ENCODE data around the gene OPCML.

OPCML gene

DNA sequence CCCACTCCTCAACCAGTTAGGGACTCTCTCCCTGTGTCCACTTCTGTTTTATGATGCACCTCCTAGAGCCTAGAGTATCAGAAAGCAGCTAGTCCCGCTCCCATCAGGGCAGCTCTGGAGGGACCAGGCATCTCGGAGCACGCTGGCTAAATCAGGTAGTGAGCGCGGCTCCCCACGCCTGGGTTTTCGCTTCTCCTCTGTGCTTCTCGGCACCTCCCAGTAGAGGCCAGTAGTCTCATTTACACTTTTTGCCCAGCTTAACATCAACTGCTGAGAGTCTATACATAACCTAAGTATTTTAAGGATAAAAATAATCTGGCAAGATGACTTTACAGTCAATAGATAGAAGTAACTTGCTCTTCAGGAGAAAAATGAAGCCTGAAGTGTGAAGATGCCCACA lies 473.8 kb downstream of the OPCML start:
- DNase-seq: no peak

DNA sequence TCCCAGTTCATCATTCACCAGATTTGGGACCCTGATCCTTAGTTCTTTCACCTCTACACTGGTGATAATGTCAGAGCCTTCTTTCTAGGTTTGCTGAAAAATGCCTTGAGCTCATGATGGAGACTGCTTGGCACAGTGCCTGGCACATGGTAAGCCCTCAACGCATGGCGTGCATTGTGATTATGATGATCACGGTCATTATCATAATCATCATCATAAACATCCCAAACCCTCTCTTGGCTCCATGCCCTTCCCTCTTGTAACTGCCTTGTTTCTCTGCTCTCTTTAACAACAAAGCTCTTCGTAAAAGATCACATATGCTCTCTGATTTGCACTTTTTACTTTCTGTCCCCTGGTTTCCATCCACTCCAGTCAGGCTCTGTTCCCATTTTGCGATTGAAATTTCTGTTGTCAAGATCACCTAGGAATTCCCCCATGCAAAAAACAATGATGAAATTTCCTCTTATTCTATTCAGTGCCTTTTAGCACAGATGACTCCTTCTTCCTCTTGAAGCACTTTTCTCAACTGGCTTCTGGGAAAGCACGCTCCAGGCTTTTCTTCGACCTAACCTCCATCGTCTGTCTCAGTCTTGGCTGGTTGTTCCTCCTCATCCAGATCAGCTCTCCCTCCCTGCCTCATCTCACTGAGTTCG lies 479.1 kb downstream of the OPCML start:
- DNase-seq: no peak

GRCh38 chr11:133052537-133052936 lies 479.8 kb downstream of the OPCML start:
- no peak for DNase-seq

GRCh38 chr11:133049244-133050019 lies 482.9 kb downstream of the OPCML start:
- no peak for DNase-seq

DNA sequence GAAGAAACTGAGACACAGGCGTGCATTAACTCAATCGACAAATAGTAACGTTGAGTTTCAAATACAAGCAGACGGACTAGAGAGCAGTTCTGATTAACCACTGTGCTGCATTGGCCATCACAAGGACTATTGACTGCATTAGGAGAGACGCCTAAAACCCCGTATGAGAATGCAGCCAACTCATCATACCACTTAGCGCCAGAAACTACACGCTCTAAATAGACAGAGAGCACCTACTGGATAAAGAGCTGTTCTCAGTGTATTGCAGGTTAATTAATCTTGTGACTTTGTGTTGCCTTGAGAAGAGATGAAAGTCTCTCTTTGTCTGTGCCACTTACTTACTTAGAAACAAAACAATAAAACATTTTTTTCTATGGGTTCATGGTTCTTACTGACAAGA lies 484.0 kb downstream of the OPCML start:
- no peak for DNase-seq

DNA sequence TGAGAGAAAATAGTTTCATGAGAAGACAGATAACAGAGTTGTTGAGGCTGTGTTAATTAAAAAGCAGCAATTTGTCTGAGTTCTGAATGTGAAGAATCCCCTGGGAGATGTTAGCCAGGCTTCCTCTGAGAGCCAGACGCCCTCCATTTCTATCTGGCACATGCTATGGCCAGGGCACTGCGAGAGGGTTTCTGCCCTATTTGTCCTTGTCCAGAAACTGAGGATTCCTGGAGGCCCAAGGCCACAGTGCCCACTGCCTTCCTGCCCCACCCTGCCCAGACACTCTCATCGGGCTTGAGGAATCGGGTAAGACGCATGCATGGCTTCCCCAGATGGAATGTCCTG lies 484.6 kb downstream of the OPCML start:
- DNase-seq: no peak

- DNase-seq: no peak
Measured at GRCh38 chr11:133047036-133047770, 485.1 kb downstream of the OPCML start.

GRCh38 chr11:133046252-133046651 lies 486.0 kb downstream of the OPCML start:
- DNase-seq: no peak

DNA sequence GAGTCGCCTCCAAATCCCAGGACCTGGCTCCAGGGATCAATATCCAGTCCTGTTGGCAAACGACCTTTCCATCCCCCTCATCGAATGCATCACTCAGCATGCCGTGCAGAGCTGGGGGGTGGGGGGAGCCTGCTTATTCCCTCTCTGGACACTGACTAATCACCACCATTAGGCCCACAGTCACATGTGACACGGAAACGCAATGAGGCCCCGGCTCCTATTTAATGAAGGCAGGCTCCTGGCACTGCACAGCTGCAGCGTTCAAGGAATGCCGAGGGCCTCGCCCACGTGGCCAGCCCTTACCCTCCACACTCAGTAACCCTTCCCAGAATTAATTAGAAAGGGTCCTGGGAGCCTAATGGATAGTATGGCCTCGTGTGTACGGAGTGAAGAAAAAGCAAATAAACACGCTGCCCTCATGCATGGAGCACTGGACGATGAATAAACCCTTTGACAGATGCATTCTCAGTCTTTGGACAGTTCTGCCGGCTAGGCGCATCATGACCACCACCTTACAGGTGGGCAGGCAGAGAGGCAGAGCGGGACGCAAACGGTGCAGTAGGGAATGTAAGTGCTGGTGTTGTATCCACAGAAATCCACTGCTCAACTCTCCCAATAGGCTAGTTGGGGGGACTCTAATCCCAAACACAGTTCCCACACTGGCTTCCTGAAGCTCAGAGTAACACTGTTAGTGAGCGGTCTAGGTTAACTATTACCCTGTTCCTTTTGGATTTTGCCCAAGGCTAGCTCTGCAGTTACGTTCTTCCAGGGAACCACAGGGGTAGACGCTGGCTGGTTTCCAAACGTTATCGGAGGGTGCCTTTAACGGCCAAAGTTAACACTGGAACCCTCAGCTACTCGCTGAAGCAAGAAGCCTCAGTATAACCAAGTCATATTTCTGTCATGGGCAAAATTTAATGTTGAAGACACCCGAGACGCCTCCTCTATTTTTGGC lies 490.1 kb downstream of the OPCML start:
- DNase-seq: no peak

- DNase-seq: no peak
Measured at GRCh38 chr11:133041181-133041580, 491.1 kb downstream of the OPCML start.

DNA sequence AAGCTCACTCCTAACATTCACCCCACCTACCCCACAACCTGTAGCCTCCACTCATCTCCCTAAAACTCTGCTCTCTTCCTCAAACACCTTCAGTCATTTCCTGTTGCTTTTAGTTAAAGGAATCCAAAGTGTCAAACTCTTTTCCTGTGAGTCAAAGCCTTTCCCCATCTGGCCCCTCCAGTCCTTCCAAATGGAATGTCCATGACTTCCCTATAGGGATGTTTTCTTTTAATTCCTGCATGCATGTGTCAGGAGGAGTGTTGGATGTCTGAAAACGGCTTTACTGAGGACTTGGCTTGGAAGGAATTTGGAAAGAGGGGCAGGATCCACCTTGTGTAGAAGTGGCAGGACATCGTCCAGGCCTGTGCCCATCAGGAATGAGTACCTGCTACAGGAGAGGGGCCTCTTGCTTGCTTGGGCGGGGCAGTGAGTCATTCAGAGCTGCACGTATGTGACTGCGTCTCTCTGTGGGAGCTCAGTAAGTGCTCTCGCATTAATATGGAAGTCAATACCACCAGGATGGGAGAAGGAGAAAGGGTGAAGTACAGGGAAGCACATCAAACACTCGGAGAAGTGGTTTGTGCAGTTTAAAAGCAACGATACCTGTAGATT lies 491.9 kb downstream of the OPCML start:
- no peak for DNase-seq

- DNase-seq: no peak
Measured at GRCh38 chr11:133038850-133039249, 493.5 kb downstream of the OPCML start.

GRCh38 chr11:133034929-133035328 lies 497.4 kb downstream of the OPCML start:
- no peak for DNase-seq

DNA sequence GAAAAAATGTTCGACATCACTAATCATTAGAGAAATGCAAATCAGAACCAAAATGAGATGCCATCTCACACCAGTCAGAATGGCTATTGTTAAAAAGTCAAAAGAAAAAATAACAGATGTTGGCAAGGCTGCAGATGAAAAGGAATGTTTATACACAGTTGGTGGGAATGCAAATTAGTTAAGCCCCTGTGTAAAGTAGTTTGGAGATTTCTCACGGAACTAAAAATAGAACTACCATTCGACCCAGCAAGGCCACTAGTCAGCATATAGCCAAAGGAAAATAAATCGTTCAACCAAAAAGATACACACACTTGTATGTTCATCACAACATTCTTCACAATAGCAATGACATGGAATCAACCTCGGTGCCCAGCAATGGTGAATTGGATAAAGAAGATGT lies 503.2 kb downstream of the OPCML start:
- DNase-seq: no peak

- DNase-seq: no peak
Measured at GRCh38 chr11:133026952-133027351, 505.3 kb downstream of the OPCML start.

- DNase-seq: no peak
Measured at GRCh38 chr11:133024301-133024700, 508.0 kb downstream of the OPCML start.

- DNase-seq: no peak
Measured at GRCh38 chr11:133023232-133023631, 509.1 kb downstream of the OPCML start.

- DNase-seq: no peak
Measured at GRCh38 chr11:133021553-133021952, 510.7 kb downstream of the OPCML start.

DNA sequence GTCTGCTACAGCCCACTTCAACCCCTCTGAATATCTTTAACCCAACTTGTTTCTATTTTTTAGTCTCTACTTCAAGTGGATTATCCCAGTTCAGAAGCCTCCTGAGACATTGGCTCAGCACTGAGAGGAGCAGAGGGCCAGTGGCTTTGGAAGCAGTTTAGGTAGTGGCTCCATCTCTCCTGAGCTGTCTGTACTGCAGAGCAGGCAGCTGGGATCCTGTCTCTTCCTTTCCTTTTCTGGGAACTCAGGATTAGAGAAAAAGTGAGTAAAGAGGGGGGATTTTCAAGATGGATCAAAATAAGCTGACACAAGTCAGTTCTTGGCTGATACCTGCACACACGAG lies 512.0 kb downstream of the OPCML start:
- no peak for DNase-seq

- DNase-seq: no peak
Measured at GRCh38 chr11:133019545-133020371, 512.5 kb downstream of the OPCML start.

GRCh38 chr11:133015457-133015856 lies 516.8 kb downstream of the OPCML start:
- DNase-seq: no peak

GRCh38 chr11:133014337-133014736 lies 518.0 kb downstream of the OPCML start:
- no peak for DNase-seq
